H4 (cell line): ENCODE data around the gene MICALL2. TPM values are rescaled to one million over a fixed set of nuclear protein-coding genes. Genes with fewer than 3 reads are reported as not detected.

Experiments used
- DNase-seq: peaks from one replicate; pipeline ENCODE4 v3.0.0-alpha.2; 2015; ENCODE audit warnings: low spot score
- total RNA-seq: library from RNA; depleted of rRNA; stranded (reverse); fragments of >200 nt; shearing (Covaris generic); gene quantifications from 2 replicates; pipeline ENCODE4 v1.2.3, GENCODE V29; 2014; rRNA removed

Gene MICALL2
- total RNA-seq, 1 experiment from 2014 or later = 13.4 TPM

GRCh38 chr7:1394371-1394770 lies 64.9 kb downstream of the MICALL2 start:
- no peak for DNase-seq

DNA sequence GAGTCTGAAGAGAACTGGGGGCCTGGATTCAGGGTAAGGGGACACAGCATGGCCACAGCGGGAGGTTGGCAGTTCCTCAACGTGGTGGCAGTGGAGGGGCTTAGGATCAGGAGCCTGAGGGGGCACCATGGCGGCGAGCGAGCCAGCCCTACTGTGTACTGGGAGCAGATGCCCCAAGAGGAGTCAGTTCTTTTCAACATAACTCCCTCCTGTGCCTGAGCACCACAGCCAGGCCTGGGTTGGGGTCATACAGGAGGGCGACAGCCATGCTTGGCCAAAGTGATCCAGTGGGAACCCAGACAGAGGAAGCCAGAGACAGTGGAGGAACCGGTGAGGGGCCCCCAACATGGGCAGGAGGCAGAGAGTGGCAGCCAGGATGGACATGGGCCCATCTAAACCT lies 65.8 kb downstream of the MICALL2 start:
- no peak for DNase-seq

DNA sequence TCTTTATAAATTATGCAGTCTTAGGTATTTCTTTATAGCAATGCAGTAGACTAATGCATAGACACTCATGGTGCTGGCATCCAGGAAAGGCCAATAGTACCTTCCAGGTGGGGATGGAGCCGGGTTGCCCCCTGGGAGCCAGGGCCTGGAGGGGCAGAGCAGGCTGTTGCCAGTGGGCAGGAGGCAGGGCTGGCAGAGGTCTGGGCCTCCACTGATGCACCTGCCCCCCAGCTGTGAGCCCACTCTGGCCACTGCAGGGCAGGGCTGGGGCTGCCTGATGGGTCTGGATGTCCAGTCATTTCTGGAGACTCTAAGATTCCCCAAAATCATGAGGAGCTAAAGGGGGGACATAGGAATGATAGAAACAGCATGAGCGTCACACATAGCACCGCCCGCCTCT lies 66.7 kb downstream of the MICALL2 start:
- no peak for DNase-seq

DNA sequence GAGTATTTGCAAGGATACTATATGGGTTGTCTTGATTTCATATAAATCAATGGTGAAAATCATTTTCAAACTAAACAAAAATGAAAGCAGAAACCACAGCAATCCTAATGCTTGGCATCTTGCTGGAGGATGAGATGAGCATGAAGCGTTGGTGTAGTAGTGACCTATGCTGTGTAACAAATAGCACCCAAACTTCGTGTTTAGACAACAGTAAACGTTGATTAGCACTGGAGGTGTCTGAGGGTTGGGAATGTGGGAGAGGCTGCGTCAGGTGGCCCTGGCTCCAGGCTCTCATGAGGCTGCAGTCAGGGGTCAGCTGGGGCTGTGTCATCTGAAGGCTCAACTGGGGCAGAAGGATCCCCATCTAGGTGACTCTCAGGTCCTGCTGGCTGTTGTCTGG lies 67.8 kb downstream of the MICALL2 start:
- DNase-seq = no peak

DNA sequence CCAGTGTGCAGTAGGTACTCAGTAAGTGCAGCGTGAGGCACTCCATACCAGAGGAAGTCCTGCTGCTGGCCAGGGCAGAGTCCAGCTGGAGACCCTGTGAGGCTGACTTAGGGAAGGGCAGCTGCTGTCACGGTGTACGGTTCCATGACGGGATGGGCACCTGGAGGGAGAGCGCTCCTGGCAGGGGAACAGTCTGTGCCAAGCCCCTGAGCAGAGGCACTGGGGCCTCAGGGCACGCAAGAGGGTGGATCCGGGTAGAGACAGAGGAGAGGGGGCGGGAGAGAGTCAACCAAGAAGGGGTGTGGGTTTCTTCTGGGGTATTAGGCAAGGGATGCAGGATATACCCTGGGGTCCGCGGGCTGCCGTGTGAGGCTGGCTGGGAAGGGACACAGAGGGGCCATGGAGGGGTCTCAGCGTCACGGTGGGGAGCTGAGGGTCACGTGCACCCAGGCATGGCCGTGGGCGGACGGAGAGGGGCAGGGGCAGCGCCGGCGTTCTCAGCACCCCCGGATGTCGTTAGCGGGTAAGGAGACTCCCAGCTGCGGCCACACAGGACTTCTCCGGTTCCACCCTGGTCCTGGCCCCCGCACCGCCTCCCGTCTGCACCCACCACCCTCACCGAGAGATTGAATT lies 70.5 kb downstream of the MICALL2 start:
- DNase-seq = no peak

GRCh38 chr7:1388021-1388702 lies 71.1 kb downstream of the MICALL2 start:
- no peak for DNase-seq

GRCh38 chr7:1387261-1387660 lies 72.0 kb downstream of the MICALL2 start:
- no peak for DNase-seq

DNA sequence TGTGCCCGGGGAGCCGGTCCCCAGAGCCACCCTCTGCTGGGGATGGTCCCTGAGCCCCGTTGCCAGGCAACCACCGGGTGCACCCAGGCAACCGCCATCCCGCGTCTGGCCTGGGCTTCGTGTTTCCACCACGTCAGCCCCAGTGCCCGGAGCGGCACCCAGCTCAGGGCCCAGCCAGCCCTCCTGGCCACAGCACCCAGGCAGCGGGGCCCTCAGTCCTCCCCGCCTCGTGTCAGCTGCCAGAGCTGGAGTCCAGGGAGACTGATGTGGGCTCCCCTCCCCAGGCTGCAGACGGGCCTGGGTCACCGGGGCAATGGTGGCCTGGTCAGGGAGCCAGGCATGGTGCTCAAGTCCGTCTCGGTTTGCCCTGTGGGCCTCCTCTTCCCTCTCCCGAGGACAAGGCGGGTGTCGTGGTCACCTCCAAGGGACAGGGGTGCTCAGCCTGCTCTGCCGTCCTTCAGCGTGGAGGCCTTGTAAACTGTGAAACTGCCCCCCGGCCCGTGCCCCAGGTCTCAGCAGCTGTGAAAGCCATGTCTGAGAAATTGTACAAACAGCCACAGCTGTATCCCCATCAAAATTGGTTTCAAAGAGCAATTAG lies 72.5 kb downstream of the MICALL2 start:
- DNase-seq = no peak

GRCh38 chr7:1385809-1386622 lies 73.3 kb downstream of the MICALL2 start:
- no peak for DNase-seq

DNA sequence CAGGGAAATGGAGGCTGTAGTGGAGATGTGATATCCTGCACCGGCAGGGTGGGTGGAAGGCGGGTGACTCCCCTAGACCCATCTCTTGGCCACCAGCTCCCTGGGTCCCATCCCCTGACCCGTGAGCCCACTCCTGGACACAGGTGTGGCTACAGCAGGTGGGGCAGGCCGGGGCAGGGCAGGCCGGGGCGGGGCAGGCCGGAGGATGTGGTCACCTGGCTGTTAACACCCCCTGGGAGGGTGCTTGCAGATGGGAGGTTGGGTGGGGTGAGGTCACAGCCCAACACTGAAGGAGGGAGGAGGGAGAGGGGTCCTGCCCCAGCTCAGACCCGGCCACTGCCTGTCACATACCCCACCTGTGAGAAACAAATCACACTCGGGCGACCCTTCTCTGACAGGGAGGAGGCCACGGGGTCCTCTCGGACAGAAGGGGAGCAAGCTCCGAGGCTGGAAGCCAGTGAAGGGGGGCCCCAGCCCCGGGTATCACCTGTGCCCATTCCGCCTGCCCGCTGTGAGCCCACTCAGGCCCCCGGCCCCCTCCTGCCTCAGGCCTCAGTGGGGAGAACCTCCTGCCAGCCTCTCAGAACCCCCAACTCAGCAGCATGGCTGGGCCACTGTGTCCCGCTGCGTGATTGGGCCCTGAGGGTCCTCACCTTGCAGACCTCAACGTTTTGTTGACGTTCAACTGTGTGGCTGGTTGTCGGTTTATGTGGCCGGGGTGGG lies 74.0 kb downstream of the MICALL2 start:
- DNase-seq = no peak

Other genes with a start within 250 kb of the MICALL2 start
- not detected in 2 replicates for gene UNCX, start 226.6 kb downstream of the MICALL2 start, total RNA-seq
- 32.7 and 34.1 TPM in 2 replicates for gene INTS1, start 44.9 kb upstream of the MICALL2 start, total RNA-seq
- 13.2 and 16.9 TPM in 2 replicates for gene MAFK, start 71.2 kb upstream of the MICALL2 start, total RNA-seq
- gene TMEM184A, start 96.7 kb upstream of the MICALL2 start, total RNA-seq = 2.3 and 4.4 TPM in 2 replicates
- gene PSMG3, start 110.6 kb upstream of the MICALL2 start, total RNA-seq = 99.6 and 126 TPM in 2 replicates
- gene ELFN1, start 210.8 kb upstream of the MICALL2 start, total RNA-seq = 0.37 and 0.41 TPM in 2 replicates